Karpas-422 (cell line): ENCODE measurements around the gene CASS4. TPM values are rescaled to one million over a fixed set of nuclear protein-coding genes. Genes with fewer than 3 reads are reported as not detected.

Experiments
- DNase-seq: peaks from one replicate; pipeline ENCODE4 v3.0.0-alpha.2; 2015
- H2AFZ ChIP-seq: fragments of 200-600 bp; sonication (generic); 2 replicates; pipeline ENCODE4 v1.6.1; 2014; ENCODE audit warnings: antibody characterized with exemption, low read length, mixed read lengths
- H3K27ac ChIP-seq: fragments of 200-600 bp; sonication (generic); 2 replicates; pipeline ENCODE4 v1.5.1; 2014; ENCODE audit warnings: mild to moderate bottlenecking, low read length, moderate library complexity
- H3K27me3 ChIP-seq: fragments of 200-600 bp; sonication (generic); 2 replicates; pipeline ENCODE4 v1.6.1; 2014; ENCODE audit warnings: low read length, mixed read lengths
- H3K36me3 ChIP-seq: fragments of 200-600 bp; sonication (generic); 2 replicates; pipeline ENCODE4 v1.6.1; 2014; ENCODE audit warnings: low read length, mixed read lengths; ENCODE audit not compliant: insufficient read depth
- H3K4me1 ChIP-seq: fragments of 200-600 bp; sonication (generic); 2 replicates; pipeline ENCODE4 v1.6.1; 2014; ENCODE audit warnings: mild to moderate bottlenecking, low read length, mixed read lengths
- H3K4me2 ChIP-seq: fragments of 200-600 bp; sonication (generic); 2 replicates; pipeline ENCODE4 v1.6.1; 2014; ENCODE audit warnings: low read length, low read depth, mild to moderate bottlenecking; ENCODE audit not compliant: poor library complexity, severe bottlenecking
- H3K4me3 ChIP-seq: fragments of 200-600 bp; sonication (generic); 2 replicates; pipeline ENCODE4 v1.5.1; 2014; ENCODE audit warnings: mild to moderate bottlenecking, antibody characterized with exemption, low read length, mixed read lengths
- H3K79me2 ChIP-seq: fragments of 200-600 bp; sonication (generic); 2 replicates; pipeline ENCODE4 v1.6.1; 2014; ENCODE audit warnings: mild to moderate bottlenecking, low read length, mixed read lengths
- H3K9ac ChIP-seq: fragments of 200-600 bp; sonication (generic); 2 replicates; pipeline ENCODE4 v1.6.0; 2014; ENCODE audit warnings: low read length
- H3K9me2 ChIP-seq: fragments of 200-600 bp; sonication (generic), shearing (Covaris generic); replicated peaks from 2 replicates; pipeline ENCODE4 v1.6.0; 2014; ENCODE audit warnings: mild to moderate bottlenecking, low read length, moderate library complexity; ENCODE audit not compliant: insufficient read depth
- H3K9me3 ChIP-seq: fragments of 300-700, 200-600 bp; sonication (generic); 2 replicates; pipeline ENCODE4 v1.6.1; 2014; ENCODE audit warnings: low read length, mixed read lengths
- H4K20me1 ChIP-seq: fragments of 200-600 bp; sonication (generic); 2 replicates; pipeline ENCODE4 v1.6.1; 2014; ENCODE audit warnings: mild to moderate bottlenecking, antibody characterized with exemption, low read length, low read depth; ENCODE audit not compliant: insufficient read depth
- total RNA-seq: library from RNA; depleted of rRNA; stranded (reverse); fragments of >200 nt; shearing (Covaris generic); gene quantifications from 2 replicates; pipeline ENCODE4 v1.2.3, GENCODE V29; 2014; ENCODE audit warnings: low replicate concordance

CASS4 gene
- total RNA-seq, 1 experiment from 2014 or later: not detected

DNA sequence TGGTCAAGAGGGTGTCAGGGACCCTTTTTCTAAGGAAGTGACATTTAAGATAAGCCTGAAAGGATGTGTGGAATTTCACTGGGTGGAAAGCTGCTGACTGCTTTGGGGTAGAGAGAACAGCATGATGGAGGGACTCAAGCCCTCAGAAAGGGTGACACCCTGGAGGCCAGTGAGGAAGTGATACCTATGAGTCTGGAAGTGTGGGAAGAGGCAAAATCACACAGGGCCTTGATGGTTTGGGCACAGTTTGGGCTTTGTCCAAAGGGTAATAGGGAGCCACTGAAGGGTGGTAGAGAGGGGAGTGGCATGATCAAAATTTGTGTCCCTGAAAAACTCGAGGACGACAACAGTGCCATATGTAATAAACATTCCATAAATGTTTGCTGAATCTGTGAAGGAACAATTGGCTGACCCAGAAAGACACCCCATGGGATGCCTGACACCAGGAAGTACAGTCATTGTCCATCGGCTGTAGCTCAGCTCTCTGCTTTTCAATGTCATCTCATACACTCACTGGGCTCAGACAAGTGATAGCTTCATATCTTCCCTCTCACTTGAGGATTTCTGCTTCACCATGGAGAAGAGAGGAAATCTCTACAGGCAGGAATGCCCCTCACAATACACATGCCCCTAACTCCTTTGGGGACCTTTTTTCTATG is 21.3 kb downstream of the CASS4 start:
- Histone ChIP-seq H2AFZ (no peak overlapping the region), H4K20me1 (no peaks in the 10 kb centered on the region), H3K27me3 (no peaks in the 10 kb centered on the region), H3K4me2 (no peak overlapping the region), H3K79me2 (no peaks in the 10 kb centered on the region), H3K4me3 (no peak overlapping the region), H3K9ac (no peak overlapping the region), H3K27ac (no peak overlapping the region), H3K4me1 (peaks cover 8% of the 10 kb centered on the region), H3K9me3 (no peaks in the 10 kb centered on the region), H3K9me2 (no peaks in the 10 kb centered on the region), H3K36me3 (no peaks in the 10 kb centered on the region)
- no peak for DNase-seq

DNA sequence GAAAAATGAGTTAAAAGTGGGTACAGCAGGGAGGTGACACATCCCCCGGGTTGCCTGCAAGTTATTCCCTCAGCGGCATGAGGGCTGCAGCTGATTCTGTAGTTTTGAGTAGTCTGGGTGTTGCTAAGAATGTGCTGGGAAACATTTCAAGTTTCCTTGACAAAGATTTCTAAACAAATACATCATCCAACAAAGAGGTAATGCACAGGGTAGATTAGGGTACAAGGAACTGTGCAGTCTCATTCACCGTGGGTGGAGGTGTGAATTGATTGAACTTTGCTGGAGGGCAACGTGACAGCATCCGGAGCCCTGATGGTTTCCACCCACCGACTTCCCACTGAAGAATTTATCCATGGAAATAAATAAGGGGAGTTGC is 21.8 kb downstream of the CASS4 start:
- Histone ChIP-seq H3K9ac (no peak overlapping the region), H3K36me3 (no peaks in the 10 kb centered on the region), H3K9me3 (no peaks in the 10 kb centered on the region), H3K79me2 (no peaks in the 10 kb centered on the region), H3K4me2 (no peak overlapping the region), H3K9me2 (no peaks in the 10 kb centered on the region), H3K4me3 (no peak overlapping the region), H2AFZ (no peak overlapping the region), H3K4me1 (peaks cover 8% of the 10 kb centered on the region), H4K20me1 (no peaks in the 10 kb centered on the region), H3K27ac (no peak overlapping the region), H3K27me3 (no peaks in the 10 kb centered on the region)
- DNase-seq: no peak

DNA sequence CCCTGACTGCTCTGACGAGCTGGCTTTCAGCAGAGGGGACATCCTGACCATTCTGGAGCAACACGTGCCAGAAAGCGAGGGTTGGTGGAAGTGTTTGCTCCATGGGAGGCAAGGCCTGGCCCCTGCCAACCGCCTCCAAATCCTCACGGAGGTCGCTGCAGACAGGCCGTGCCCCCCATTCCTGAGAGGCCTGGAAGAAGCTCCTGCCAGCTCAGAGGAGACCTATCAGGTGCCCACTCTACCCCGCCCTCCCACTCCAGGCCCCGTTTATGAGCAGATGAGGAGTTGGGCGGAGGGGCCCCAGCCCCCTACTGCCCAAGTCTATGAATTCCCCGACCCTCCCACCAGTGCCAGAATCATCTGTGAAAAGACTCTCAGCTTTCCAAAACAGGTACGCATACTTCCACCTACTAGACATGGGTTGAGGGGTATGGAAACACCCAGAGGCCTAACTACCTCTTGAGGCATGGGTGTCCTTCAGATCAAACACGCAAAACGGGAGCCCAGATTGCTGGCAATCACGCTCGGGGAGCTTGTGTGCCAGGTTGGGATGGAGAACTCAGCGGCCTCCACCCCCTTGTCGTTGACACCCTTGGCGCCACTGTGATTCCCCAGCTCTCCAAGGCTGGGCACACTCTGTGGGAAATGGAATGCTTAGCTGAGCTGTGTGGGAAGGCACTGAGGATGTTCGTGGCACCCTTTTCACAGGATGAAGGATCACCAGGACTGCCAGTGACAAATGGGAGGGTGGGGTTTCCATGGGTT is 25.3 kb downstream of the CASS4 start:
- Histone ChIP-seq H3K27ac (no peak overlapping the region), H2AFZ (no peak overlapping the region), H3K27me3 (no peaks in the 10 kb centered on the region), H3K79me2 (no peaks in the 10 kb centered on the region), H3K9ac (no peak overlapping the region), H3K9me2 (no peaks in the 10 kb centered on the region), H3K4me2 (no peak overlapping the region), H3K36me3 (no peaks in the 10 kb centered on the region), H3K4me1 (no peaks in the 10 kb centered on the region), H3K9me3 (no peaks in the 10 kb centered on the region), H3K4me3 (no peak overlapping the region), H4K20me1 (no peaks in the 10 kb centered on the region)
- no peak for DNase-seq

DNA sequence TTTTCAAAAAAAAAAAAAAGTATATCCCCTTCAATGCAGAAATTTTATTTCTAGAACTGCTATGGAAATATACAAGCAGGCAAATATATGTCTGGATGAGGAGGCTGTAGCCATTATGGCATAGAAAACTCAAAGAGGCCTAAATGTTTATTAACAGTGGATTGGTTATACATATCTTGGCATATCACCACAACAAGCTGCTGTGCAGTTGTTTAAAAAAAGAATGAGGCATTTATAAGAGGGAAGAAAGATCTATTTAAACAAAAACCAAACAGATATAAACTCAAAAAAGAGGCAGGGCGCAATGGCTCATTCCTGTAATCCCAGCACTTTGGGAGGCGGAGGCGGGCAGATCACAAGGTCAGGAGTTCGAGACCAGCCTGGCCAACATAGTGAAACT is 26.2 kb downstream of the CASS4 start:
- no peak overlapping the region for H3K4me3 ChIP-seq
- H3K9me2 ChIP-seq: no peaks in the 10 kb centered on the region
- no peak for DNase-seq
- no peaks in the 10 kb centered on the region for H3K4me1 ChIP-seq
- no peak overlapping the region for H2AFZ ChIP-seq
- H3K4me2 ChIP-seq: no peak overlapping the region
- no peak overlapping the region for H3K9ac ChIP-seq
- H3K9me3 ChIP-seq: no peaks in the 10 kb centered on the region
- no peaks in the 10 kb centered on the region for H3K79me2 ChIP-seq
- no peaks in the 10 kb centered on the region for H4K20me1 ChIP-seq
- no peak overlapping the region for H3K27ac ChIP-seq
- no peaks in the 10 kb centered on the region for H3K36me3 ChIP-seq
- H3K27me3 ChIP-seq: no peaks in the 10 kb centered on the region

DNA sequence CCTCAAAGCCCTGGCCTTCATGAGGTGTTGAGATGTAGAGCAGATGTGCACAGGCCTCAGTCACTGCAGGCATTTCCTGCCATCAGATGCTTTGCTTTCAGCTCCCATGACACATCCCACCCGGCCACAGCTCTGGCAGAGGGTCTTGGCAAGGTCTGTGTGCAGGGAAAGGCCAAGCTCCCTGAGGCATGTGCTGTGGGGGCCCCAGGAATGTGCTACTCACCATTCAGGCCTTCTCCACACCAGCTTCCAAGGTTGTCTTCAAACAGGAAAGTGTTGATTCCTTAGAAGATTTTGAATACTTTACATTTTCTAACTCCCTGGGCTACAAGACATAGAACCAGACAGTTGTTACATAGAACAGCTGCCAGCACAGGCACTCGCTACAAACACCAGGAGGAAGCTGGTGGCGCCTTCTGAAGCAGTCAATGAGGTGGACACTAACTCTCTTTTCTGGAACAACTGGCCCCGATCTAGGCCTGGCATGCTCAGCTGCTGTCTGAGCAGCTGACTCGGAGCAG is 27.8 kb downstream of the CASS4 start:
- no peak overlapping the region for H3K27ac ChIP-seq
- H3K4me2 ChIP-seq: no peak overlapping the region
- no peaks in the 10 kb centered on the region for H3K79me2 ChIP-seq
- H3K9me3 ChIP-seq: no peaks in the 10 kb centered on the region
- DNase-seq: no peak
- no peaks in the 10 kb centered on the region for H3K27me3 ChIP-seq
- H4K20me1 ChIP-seq: no peaks in the 10 kb centered on the region
- H3K9ac ChIP-seq: no peak overlapping the region
- H3K9me2 ChIP-seq: no peaks in the 10 kb centered on the region
- no peaks in the 10 kb centered on the region for H3K4me1 ChIP-seq
- H3K4me3 ChIP-seq: no peak overlapping the region
- H3K36me3 ChIP-seq: no peaks in the 10 kb centered on the region
- H2AFZ ChIP-seq: no peak overlapping the region

DNA sequence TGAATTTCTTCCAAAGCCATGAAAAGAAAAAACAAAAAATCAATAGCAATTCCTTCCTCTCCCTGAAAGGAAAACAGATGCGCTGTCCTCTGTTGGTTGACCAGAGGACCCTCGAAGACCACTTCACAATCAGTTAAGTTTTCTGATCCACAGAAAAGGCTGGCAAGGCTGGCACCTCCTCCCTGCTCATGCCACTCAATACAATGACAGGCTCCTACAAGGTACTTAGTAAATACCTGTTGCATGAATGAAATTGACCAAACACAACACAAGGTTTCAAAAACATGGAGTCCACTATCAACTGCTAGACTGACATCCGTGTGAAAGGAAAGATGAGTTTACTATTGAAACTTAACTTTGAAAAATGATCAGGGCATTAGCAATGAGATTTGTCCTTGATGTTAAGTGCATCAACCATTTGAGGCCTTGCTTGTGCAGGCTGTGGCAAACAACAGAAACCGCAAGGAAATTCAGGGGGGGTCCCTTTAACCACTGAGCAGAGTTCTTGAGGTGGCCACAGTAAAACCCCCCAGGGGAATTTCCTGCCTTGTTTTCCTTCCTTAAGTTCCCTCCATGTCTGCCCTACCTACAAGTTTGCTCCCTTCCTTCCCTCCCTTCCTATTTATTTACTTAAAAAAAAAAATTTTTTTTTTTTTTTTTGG is 28.4 kb downstream of the CASS4 start:
- no peaks in the 10 kb centered on the region for H3K9me3 ChIP-seq
- no peaks in the 10 kb centered on the region for H3K36me3 ChIP-seq
- DNase-seq: no peak
- no peaks in the 10 kb centered on the region for H3K79me2 ChIP-seq
- H3K9me2 ChIP-seq: no peaks in the 10 kb centered on the region
- H3K4me1 ChIP-seq: no peaks in the 10 kb centered on the region
- H3K9ac ChIP-seq: no peak overlapping the region
- no peak overlapping the region for H3K4me2 ChIP-seq
- no peak overlapping the region for H2AFZ ChIP-seq
- no peak overlapping the region for H3K27ac ChIP-seq
- H4K20me1 ChIP-seq: no peaks in the 10 kb centered on the region
- no peaks in the 10 kb centered on the region for H3K27me3 ChIP-seq
- no peak overlapping the region for H3K4me3 ChIP-seq

DNA sequence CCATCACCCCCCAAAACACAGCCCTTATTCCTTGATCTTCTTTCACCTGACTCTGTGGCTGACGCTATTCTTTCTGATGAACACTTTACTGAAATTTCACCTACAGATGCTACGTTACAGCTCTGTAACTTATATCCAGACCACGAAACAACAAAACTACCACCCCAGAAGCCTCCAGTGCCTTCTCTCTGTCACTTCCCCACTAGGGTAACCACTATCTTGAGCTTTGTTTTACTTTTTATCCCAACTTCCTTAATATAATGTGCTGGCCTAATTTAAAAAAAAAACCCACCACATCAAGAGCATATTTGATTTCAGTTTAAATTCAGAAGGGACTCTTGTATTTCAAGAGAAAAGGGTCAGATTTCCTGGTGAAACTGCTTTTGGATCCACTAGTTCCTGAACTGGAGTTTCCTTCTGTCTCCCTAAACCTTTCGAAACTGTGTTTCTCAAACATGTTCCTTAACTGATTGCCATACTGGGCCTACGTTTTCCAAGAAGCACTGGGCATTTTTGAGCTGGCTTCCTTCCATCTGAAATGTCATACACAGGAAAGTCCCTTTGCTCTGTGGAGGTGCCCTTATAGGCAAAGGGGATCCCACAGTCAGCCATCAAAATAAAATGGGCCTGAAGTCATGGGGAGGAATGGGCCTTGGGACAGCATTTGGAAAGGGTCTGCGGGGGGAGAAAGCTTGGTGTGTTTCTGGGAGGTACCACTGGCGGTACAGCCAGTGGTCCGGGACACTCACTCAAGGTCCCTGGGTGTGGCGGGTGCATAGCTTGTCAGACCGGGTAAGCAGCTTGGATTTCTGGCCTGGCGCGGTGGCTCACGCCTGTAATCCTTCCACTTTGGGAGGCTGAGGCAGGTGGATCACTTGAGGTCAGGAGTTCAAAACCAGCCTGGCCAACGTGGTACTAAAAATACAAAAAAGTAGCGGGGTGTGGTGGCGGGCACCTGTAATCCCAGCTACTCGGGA is 30.6 kb downstream of the CASS4 start:
- Histone ChIP-seq H2AFZ (no peak overlapping the region), H3K79me2 (no peaks in the 10 kb centered on the region), H3K27me3 (no peaks in the 10 kb centered on the region), H3K9me3 (no peaks in the 10 kb centered on the region), H4K20me1 (no peaks in the 10 kb centered on the region), H3K4me3 (no peak overlapping the region), H3K4me2 (no peak overlapping the region), H3K36me3 (no peaks in the 10 kb centered on the region), H3K4me1 (no peaks in the 10 kb centered on the region), H3K9me2 (no peaks in the 10 kb centered on the region), H3K27ac (no peak overlapping the region), H3K9ac (no peak overlapping the region)
- DNase-seq: no peak
